NCI-H460 (cell line): ENCODE data around the gene ACP1. TPM values are rescaled to one million over a fixed set of nuclear protein-coding genes. Genes with fewer than 3 reads are reported as not detected.

Source experiments
- DNase-seq: peaks from one replicate; pipeline ENCODE4 v3.0.0-alpha.2; 2016; ENCODE audit warnings: low read depth; ENCODE audit errors: extremely low read depth
- total RNA-seq: library from RNA; depleted of rRNA; stranded (reverse); fragments of >200 nt; shearing (Covaris generic); gene quantifications from 2 replicates; pipeline ENCODE4 v1.2.3, GENCODE V29; 2014

Gene ACP1
- total RNA-seq, 1 experiment from 2014 or later, result 270 TPM

DNA sequence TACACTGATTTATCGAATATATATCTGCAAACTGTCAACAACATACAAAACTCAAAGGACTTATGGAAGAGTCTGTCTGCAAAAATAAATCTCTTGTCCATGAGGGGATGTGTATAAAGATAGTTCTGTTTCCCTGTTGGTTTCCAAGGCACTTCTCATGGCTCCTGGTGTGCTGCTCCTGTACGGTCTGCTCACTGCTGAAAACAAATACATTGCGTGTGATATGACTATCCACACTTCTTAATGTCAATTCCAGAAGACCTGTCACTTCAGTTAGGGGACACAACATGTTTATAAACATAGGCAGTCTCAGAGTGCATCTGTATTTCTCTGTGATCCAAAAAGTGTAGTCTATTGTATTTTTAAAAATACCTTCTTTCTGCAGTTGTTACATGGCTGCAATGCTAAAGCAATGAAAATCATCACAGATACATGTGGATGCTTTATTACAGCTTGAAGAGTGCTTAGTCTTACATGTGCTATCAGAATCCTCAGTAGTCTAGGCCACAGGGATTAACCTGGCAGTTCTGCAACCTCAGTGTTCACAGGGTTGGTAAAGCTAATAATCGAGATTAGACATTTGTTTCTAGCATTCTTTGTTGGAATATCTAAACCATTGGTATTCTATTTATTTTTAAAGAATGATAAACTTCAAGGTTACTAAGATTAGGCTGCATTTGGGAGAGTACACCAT is 15.4 kb downstream of the ACP1 start:
- DNase-seq, result no peak

GRCh38 chr2:280650-281110 is 15.9 kb downstream of the ACP1 start:
- no peak for DNase-seq

DNA sequence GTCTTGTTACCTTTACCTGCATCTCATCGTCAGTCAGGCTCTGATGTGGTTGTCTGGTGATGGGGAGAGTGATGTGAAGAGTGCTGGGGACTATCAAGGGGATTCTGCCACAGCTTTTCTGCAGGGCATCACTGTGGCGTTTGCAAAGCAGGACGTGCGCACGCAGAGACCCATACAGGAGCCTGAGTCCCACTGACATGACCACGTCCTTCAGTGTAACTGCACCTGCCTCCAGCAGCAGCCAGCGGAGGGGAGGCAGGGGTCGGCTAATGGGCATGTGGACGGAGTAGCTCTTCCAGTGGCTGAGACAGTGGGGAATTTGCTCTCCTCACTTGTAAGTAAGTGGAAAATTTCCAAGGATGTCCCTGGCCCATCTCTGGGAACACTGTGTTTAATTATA is 16.6 kb downstream of the ACP1 start:
- no peak for DNase-seq

- no peak for DNase-seq
Observed at GRCh38 chr2:282371-283263, 17.9 kb downstream of the ACP1 start.

DNA sequence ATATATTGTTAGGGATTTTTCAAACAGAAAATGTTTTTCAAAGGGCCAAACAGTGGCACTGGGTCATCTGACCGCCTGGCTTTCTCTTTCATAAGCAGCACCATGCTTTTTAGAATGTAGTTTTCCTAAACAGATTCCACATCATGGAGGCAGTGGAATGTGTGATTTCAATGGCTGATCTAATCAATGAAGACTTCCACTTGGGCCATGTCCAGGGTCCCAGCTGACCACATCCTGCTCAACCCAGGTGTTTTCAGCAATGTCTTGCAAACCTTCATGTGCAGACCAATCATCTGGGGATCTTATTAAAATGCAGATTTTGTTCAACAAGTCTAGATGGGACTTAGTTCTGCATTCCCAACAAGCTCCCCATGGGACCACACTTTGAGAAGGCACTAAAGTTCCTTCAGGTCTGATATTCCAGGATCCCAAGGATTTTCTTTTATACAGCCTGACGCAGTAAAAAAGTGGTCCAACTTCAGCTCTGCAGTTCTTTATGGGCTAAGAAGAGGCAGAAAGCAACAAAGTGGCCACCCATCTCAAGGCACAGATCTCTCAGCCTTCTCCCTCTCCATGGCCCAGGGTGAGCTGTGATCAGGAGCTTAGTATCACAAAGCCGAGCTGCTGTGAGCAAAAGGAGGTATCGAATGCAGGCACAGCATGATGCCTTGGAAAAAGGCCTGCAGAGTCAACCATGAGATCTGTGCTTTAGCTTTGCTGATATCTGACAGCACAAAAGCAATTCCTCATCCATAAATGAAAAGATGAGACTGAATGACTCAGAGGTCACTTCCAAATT is 19.4 kb downstream of the ACP1 start:
- no peak for DNase-seq

- no peak for DNase-seq
Observed at GRCh38 chr2:284896-285492, 20.2 kb downstream of the ACP1 start.

- DNase-seq, result no peak
Observed at GRCh38 chr2:285531-285930, 20.8 kb downstream of the ACP1 start.

DNA sequence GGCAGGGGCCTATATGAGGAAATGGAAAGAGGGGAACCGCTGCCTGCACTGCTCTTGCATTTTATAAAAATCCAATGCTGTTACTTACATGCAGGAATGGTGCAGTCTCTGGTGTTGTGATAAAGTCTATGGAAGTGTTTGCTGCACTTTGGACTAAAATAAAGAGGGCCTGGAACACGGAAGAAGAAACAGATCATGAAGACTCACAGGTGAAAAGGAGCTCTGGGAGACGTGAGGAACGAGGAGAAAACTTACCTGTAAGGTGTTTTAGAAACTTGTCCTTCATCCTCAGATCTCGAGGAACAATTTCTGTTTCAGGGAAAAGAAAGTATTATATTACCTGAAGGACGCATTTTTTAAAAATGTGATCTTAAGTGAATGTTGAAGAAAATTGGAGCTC is 21.3 kb downstream of the ACP1 start:
- DNase-seq, result no peak

DNA sequence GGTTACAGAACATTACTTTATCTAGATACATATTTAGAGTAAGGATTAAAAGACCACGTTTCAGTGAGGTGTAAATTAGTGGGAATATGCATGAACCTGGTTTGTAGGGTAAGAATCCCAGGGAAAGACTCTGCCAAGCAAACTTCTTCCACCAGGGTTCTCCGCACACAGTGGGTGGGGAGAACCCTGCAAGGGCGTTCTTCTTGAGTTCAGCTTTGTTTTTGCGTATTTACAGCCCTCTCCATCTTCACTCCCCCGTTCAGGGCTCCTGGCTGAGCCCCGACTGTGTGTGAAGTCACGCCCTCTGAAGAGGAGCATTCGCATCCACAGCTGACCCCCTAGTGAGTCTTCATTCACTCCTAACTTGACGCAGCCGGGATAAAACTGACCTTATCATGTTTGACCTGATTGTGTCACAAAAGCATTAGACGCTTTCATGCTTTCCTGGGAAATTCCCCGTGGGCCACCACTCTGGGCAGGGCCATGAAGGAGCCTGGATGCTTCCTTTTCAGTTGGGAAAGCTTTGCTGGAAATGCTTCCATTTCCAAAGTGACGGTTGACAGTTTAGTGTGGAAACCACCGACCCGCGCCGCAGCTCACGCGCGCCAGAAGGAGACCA is 22.1 kb downstream of the ACP1 start:
- no peak for DNase-seq

GRCh38 chr2:287471-287885 is 22.7 kb downstream of the ACP1 start:
- no peak for DNase-seq

- no peak for DNase-seq
Observed at GRCh38 chr2:287911-288757, 23.4 kb downstream of the ACP1 start, which contains the start of gene ALKAL2. TSS of gene ALKAL2 (minus strand) at chr2:288091. CDS start at chr2:287835, 256 bp downstream.

DNA sequence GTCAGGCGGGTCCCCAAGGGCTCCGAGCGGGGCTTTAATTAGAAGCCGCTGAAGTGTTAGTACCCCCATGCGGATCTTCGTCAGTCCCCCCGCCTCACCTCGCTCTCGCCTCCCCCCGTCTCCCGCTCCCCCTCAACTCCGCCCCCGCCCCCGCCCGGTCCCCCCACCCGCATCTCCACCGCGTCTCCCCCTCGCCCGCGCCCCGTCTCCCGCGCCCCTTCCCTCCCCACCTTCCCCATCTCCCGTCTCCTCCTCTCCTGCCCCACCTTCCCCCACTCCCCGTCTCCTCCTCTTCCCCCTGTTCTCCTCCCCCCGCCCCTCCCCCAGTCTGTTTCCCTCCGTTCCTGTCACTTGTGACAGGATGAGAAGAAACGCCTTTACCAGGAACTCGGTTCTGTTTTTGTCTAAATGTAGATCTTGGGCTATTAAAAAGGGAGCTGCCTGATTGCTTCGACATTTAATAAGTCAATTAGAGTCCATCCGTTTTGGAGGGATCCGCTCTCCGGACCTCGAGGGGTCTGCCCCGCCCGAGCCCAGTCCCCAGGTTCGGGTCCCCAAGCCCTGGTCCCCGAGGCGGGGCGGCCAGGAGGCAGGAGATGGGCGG is 24.1 kb downstream of the ACP1 start:
- no peak for DNase-seq

DNA sequence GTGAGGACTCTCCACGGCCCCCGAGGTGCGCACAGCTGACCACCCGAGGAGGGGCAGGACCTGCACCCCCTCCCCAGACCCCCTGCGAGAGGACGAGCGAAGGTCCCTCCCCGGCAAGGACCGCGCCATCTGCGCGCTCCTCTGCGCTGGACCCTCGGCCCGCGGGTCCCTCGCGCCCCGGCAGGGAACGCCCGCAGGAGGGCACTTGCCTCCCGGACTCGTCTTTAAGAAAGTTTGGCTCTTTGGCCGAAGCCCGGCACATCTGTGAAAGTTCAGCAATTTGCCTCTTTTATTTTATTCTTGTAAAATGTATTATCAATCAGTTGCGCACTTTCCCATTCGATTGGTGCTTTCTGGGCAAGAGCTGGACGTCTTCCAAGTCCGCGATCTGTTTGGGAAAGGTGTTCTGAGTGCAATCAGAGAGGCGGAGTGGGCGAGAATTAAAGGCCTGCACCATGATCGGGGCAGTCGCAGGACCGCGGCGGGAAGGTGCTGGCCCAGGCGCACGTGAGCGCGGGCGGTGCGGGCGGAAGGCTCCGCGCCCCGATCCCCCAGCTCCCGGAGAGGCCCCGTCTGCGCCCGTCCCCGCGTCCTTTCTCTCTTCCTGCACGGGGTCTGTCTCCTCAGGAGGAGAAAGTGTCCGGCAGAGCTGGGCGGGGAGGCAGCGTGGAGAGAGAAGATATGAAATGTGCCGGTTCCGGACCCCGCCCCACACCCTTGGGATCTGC is 24.8 kb downstream of the ACP1 start:
- no peak for DNase-seq

DNA sequence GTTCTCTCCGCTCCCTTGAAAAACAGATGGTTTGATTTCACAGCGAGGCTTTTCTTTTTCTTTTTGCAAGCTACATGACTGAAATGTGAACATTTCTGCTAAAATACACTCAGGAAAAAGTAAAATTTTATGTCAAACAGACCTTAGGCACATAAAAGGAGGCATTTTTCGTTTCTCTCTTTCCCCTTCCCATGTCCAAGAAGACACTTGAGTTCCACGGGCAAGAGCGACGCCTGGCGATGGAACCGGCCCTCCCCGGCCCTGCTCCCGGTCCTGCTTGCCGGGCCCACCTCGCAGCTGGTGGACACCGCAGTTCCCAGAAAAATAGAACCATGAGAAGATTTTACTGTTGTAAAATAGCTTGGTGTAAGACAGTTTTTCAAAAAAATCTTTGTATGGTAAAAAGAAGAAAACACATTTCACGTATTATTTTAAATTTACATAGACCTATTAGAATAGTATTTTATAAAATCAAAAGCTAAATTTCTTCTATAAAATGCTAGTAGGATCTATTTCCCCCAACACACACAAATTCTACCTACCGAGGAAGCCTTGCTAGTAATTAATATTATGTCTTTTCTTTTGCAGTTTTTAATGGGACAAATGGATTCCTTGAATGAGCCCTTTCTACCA is 25.5 kb downstream of the ACP1 start:
- peak; percentile 65 for DNase-seq

DNA sequence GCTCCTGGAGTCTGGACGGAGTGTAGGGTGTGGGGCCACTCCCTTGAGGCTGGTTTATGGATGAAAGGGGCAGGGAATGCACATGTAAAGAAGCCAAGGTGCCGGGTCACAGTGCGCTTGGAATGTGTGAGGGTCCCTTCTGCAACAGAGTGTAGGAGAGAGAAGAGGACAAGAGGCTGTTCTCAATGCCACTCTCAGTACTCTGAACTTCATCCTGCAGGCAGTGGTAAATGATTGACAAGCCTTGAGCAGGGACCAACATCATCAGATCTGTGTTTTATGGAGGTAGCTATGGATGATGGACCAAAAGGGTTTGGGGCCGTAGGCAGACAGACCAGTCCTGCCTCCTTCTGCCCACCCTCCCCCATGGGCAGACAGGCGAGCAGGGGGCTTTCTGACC is 30.3 kb downstream of the ACP1 start:
- no peak for DNase-seq

GRCh38 chr2:296354-296753 is 31.6 kb downstream of the ACP1 start:
- DNase-seq, result no peak

GRCh38 chr2:305366-305765 is 40.6 kb downstream of the ACP1 start:
- no peak for DNase-seq
